SK-N-SH treated with all-trans-retinoic acid at 6 μM for 48 hours (cell line): ENCODE data around the gene SSU72.

Experiments used
- ATAC-seq: fragments of 200-7000 bp; cut with Tn5 transposase; 3 replicates; pipeline ENCODE4 v1.9.1; 2020; ENCODE audit warnings: mild to moderate bottlenecking, moderate library complexity
- ARNTL ChIP-seq: fragments of 450-650 bp; formaldehyde crosslinking; IDR thresholded peaks from 2 replicates; pipeline ENCODE4 v1.5.0; 2020; ENCODE audit warnings: low read depth, mild to moderate bottlenecking, moderate library complexity, borderline replicate concordance
- BACH2 ChIP-seq: fragments of 250-450 bp; sonication (Bioruptor Pico); IDR thresholded peaks from 2 replicates; pipeline ENCODE4 v1.9.0; 2021; ENCODE audit warnings: mild to moderate bottlenecking, borderline replicate concordance
- CSDC2 ChIP-seq: fragments of 250-450 bp; sonication (Bioruptor Pico); IDR thresholded peaks from 2 replicates; pipeline ENCODE4 v1.5.0; 2020; ENCODE audit warnings: mild to moderate bottlenecking, moderate library complexity
- CSRNP3 ChIP-seq: fragments of 250-450 bp; sonication (Bioruptor Pico); IDR thresholded peaks from 2 replicates; pipeline ENCODE4 v1.5.1; 2021; ENCODE audit warnings: mild to moderate bottlenecking, moderate library complexity
- GLIS3 ChIP-seq: fragments of 250-450 bp; sonication (Bioruptor Pico); IDR thresholded peaks from 2 replicates; pipeline ENCODE4 v1.5.0; 2020; ENCODE audit warnings: mild to moderate bottlenecking, moderate library complexity
- ISL1 ChIP-seq: fragments of 250-450 bp; sonication (Bioruptor Pico); IDR thresholded peaks from 2 replicates; pipeline ENCODE4 v2.1.2; 2022; ENCODE audit warnings: mild to moderate bottlenecking, moderate library complexity
- OSR1 ChIP-seq: fragments of 250-450 bp; sonication (Bioruptor Pico); IDR thresholded peaks from 2 replicates; pipeline ENCODE4 v1.8.0; 2022; ENCODE audit warnings: moderate library complexity, mild to moderate bottlenecking, inconsistent platforms
- PATZ1 ChIP-seq: fragments of 250-450 bp; sonication (Bioruptor Pico); IDR thresholded peaks from 2 replicates; pipeline ENCODE4 v1.8.0; 2020; ENCODE audit warnings: mild to moderate bottlenecking, moderate library complexity, borderline replicate concordance
- PPARA ChIP-seq: fragments of 250-450 bp; sonication (Bioruptor Pico); IDR thresholded peaks from 2 replicates; pipeline ENCODE4 v1.5.0; 2020; ENCODE audit warnings: mild to moderate bottlenecking, borderline replicate concordance
- RARB ChIP-seq: fragments of 250-450 bp; sonication (Bioruptor Pico); IDR thresholded peaks from 2 replicates; pipeline ENCODE4 v1.8.0; 2021; ENCODE audit warnings: mild to moderate bottlenecking, moderate library complexity
- SNAI2 ChIP-seq: fragments of 250-450 bp; sonication (Bioruptor Pico); IDR thresholded peaks from 2 replicates; pipeline ENCODE4 v1.5.0; 2020; ENCODE audit warnings: mild to moderate bottlenecking, moderate library complexity
- TCF4 ChIP-seq: fragments of 250-450 bp; sonication (Bioruptor Pico); IDR thresholded peaks from 2 replicates; pipeline ENCODE4 v1.8.0; 2021; ENCODE audit warnings: mild to moderate bottlenecking, moderate library complexity, borderline replicate concordance
- TOX ChIP-seq: fragments of 250-450 bp; sonication (Bioruptor Pico); IDR thresholded peaks from 2 replicates; pipeline ENCODE4 v1.8.0; 2021; ENCODE audit warnings: mild to moderate bottlenecking, moderate library complexity, borderline replicate concordance
- TSHZ2 ChIP-seq: fragments of 250-450 bp; sonication (Bioruptor Pico); IDR thresholded peaks from 2 replicates; pipeline ENCODE4 v1.5.0; 2020; ENCODE audit warnings: mild to moderate bottlenecking, moderate library complexity
- ZC3H10 ChIP-seq: fragments of 250-450 bp; sonication (Bioruptor Pico); IDR thresholded peaks from 2 replicates; pipeline ENCODE4 v1.5.1; 2021; ENCODE audit warnings: mild to moderate bottlenecking, moderate library complexity
- ZFP3 ChIP-seq: fragments of 250-450 bp; sonication (Bioruptor Pico); IDR thresholded peaks from 2 replicates; pipeline ENCODE4 v1.5.0; 2020; ENCODE audit warnings: mild to moderate bottlenecking, moderate library complexity
- ZFP30 ChIP-seq: fragments of 450-650 bp; formaldehyde crosslinking; IDR thresholded peaks from 2 replicates; pipeline ENCODE4 v1.5.0; 2022; ENCODE audit warnings: mild to moderate bottlenecking, moderate library complexity
- ZNF565 ChIP-seq: fragments of 450-650 bp; formaldehyde crosslinking; conservative IDR thresholded peaks from 2 replicates; pipeline ENCODE4 v1.5.0; 2020; ENCODE audit warnings: low read depth, mild to moderate bottlenecking, moderate library complexity
- ZNF70 ChIP-seq: fragments of 450-650 bp; formaldehyde crosslinking; IDR thresholded peaks from 2 replicates; pipeline ENCODE4 v1.5.0; 2020; ENCODE audit warnings: mild to moderate bottlenecking, moderate library complexity
- ZNF8 ChIP-seq: fragments of 450-650 bp; formaldehyde crosslinking; IDR thresholded peaks from 2 replicates; pipeline ENCODE4 v1.5.0; 2020; ENCODE audit warnings: mild to moderate bottlenecking, moderate library complexity

The SSU72 gene

GRCh38 chr1:1545946-1546737 lies 28.5 kb downstream of the SSU72 start:
- no peak for ATAC-seq

GRCh38 chr1:1544544-1544943 lies 30.1 kb downstream of the SSU72 start:
- TF ChIP-seq SNAI2 (CRISPR knock-in tag) (no peak), PATZ1 (CRISPR knock-in tag) (no peak), CSDC2 (CRISPR knock-in tag) (no peak), GLIS3 (CRISPR knock-in tag) (no peak), ZFP3 (CRISPR knock-in tag) (no peak), OSR1 (no peak), ZC3H10 (no peak), ARNTL (no peak), PPARA (CRISPR knock-in tag) (no peak), TOX (CRISPR knock-in tag) (no peak), TCF4 (CRISPR knock-in tag) (no peak), ZNF8 (CRISPR knock-in tag) (no peak), RARB (CRISPR knock-in tag) (no peak), ISL1 (CRISPR knock-in tag) (no peak), ZFP30 (CRISPR knock-in tag) (no peak), ZNF70 (CRISPR knock-in tag) (no peak)
- ATAC-seq, result no peak

More at GRCh38 chr1:1545946-1546737, 28.5 kb downstream of the SSU72 start:
- TF ChIP-seq TOX (CRISPR knock-in tag) (no peak), ARNTL (no peak), ZFP30 (CRISPR knock-in tag) (no peak), CSDC2 (CRISPR knock-in tag) (no peak), PPARA (CRISPR knock-in tag) (no peak), OSR1 (no peak), PATZ1 (CRISPR knock-in tag) (no peak), RARB (CRISPR knock-in tag) (no peak), BACH2 (CRISPR knock-in tag) (no peak), ZNF565 (CRISPR knock-in tag) (no peak), ZFP3 (CRISPR knock-in tag) (no peak), ZNF70 (CRISPR knock-in tag) (no peak), ZC3H10 (no peak), ISL1 (CRISPR knock-in tag) (no peak), CSRNP3 (CRISPR knock-in tag) (no peak), TCF4 (CRISPR knock-in tag) (no peak), TSHZ2 (CRISPR knock-in tag) (no peak)
- TF ChIP-seq, all 23 proteins: peak for 0

GRCh38 chr1:1543706-1544099 lies 31.0 kb downstream of the SSU72 start:
- no peak for ATAC-seq
- no peak for TF ChIP-seq TCF4 (CRISPR knock-in tag)
- TF ChIP-seq TOX (CRISPR knock-in tag), result no peak
- no peak for TF ChIP-seq GLIS3 (CRISPR knock-in tag)
- TF ChIP-seq ZNF565 (CRISPR knock-in tag), result no peak
- TF ChIP-seq ZNF70 (CRISPR knock-in tag), result no peak
- no peak for TF ChIP-seq ZFP3 (CRISPR knock-in tag)
- TF ChIP-seq, all 23 proteins: peak for 0
